GM18858 (cell line): Measurements from ENCODE around the gene LRRC4B.

ENCODE experiments used
- ATAC-seq: cut with Tn5 transposase; IDR thresholded peaks from one replicate; pipeline ENCODE4 v1.9.1; 2021; ENCODE audit not compliant: unreplicated experiment

LRRC4B gene

DNA sequence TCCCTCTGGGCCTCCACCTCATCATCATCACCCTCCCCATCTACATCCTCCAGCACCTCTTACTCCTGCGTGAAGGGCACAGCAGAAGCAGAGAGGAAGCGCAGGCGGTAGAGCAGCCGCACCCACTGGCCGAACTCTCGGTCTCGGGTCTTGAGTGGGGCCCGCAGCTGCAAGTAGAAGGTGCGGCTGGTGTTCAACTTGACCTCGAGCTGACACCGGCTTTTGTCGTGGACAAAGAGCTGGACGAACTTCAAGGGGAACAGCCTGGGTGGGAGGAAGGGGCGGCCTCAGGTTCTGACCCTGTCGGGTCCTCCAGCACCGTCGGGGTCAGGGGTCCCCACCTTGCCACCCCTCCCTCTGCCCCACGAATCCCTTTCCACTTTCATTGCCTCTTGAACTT is 100.7 kb downstream of the LRRC4B start:
- ATAC-seq, result no peak
